ENCODE results near the gene SCIN. TPM values are rescaled to one million over a fixed set of nuclear protein-coding genes. Genes with fewer than 3 reads are reported as not detected.

Gene SCIN
- total RNA-seq, 4 donors from 2014 or later, result 9.1 to 257 (median 208) TPM

GRCh38 chr7:12619461-12620069 is 49.0 kb downstream of the SCIN start:
- no peak overlapping the region for H3K27ac ChIP-seq
- H3K27me3 ChIP-seq, result no peaks in the 10 kb centered on the region

GRCh38 chr7:12620371-12620770 is 49.9 kb downstream of the SCIN start:
- no peaks in the 10 kb centered on the region for H3K4me1 ChIP-seq
- no peak for TF ChIP-seq POLR2A (IDR thresholded peaks at IDR 0.05)
- TF ChIP-seq CTCF (IDR thresholded peaks at IDR 0.05), result no peak
- DNase-seq, result no peak

More at GRCh38 chr7:12619461-12620069, 49.0 kb downstream of the SCIN start:
- Histone ChIP-seq H3K36me3 (peaks cover 0 to 8% (median 0%) of the 10 kb centered on the region in 3 donors), H3K4me1 (no peaks in the 10 kb centered on the region), H3K9me3 (no peaks in the 10 kb centered on the region), H3K4me3 (no peak overlapping the region)
- TF ChIP-seq CTCF (IDR thresholded peaks at IDR 0.05) (no peak), POLR2A (IDR thresholded peaks at IDR 0.05) (no peak)
- DNase-seq, result no peak

GRCh38 chr7:12623223-12623622 is 52.7 kb downstream of the SCIN start:
- H3K9me3 ChIP-seq, result no peaks in the 10 kb centered on the region
- H3K27me3 ChIP-seq, result no peaks in the 10 kb centered on the region
- peaks cover 0 to 40% (median 0%) of the 10 kb centered on the region in 3 donors for H3K36me3 ChIP-seq
- TF ChIP-seq CTCF (IDR thresholded peaks at IDR 0.05) (no peak), POLR2A (IDR thresholded peaks at IDR 0.05) (no peak)
- H3K4me3 ChIP-seq, result no peak overlapping the region
- no peak for DNase-seq
- H3K4me1 ChIP-seq, result no peaks in the 10 kb centered on the region
- no peak overlapping the region for H3K27ac ChIP-seq

More at GRCh38 chr7:12620371-12620770, 49.9 kb downstream of the SCIN start:
- no peaks in the 10 kb centered on the region for H3K27me3 ChIP-seq
- peaks cover 0 to 16% (median 0%) of the 10 kb centered on the region in 3 donors for H3K36me3 ChIP-seq
- no peaks in the 10 kb centered on the region for H3K9me3 ChIP-seq
- H3K27ac ChIP-seq, result no peak overlapping the region
- no peak overlapping the region for H3K4me3 ChIP-seq

GRCh38 chr7:12623885-12624498 is 53.5 kb downstream of the SCIN start:
- H3K27ac ChIP-seq, result no peak overlapping the region
- H3K4me3 ChIP-seq, result no peak overlapping the region
- H3K36me3 ChIP-seq, result peaks cover 0 to 41% (median 0%) of the 10 kb centered on the region in 3 donors
- no peak for DNase-seq
- no peaks in the 10 kb centered on the region for H3K4me1 ChIP-seq
- no peaks in the 10 kb centered on the region for H3K9me3 ChIP-seq
- no peaks in the 10 kb centered on the region for H3K27me3 ChIP-seq
- peak in 5 of 6 experiments; percentile 67 to 90 (median 85) for TF ChIP-seq CTCF (IDR thresholded peaks at IDR 0.05)
- TF ChIP-seq POLR2A (IDR thresholded peaks at IDR 0.05), result no peak

GRCh38 chr7:12625836-12626235 is 55.3 kb downstream of the SCIN start:
- Histone ChIP-seq H3K9me3 (no peaks in the 10 kb centered on the region), H3K36me3 (peaks cover 0 to 54% (median 2%) of the 10 kb centered on the region in 3 donors), H3K4me1 (no peaks in the 10 kb centered on the region), H3K27ac (no peak overlapping the region), H3K27me3 (no peaks in the 10 kb centered on the region), H3K4me3 (no peak overlapping the region)
- TF ChIP-seq CTCF (IDR thresholded peaks at IDR 0.05) (no peak), POLR2A (IDR thresholded peaks at IDR 0.05) (no peak)
- DNase-seq, result no peak

Measured in Peyer's patch (tissue), 4 donors.